Hair follicle dermal papilla cell (primary cell): ENCODE measurements around the gene FRG2. TPM values are rescaled to one million over a fixed set of nuclear protein-coding genes. Genes with fewer than 3 reads are reported as not detected.

Experiments
- small RNA-seq: library from RNA; depleted of rRNA; stranded (forward); fragments of <200 nt; gene quantifications from one replicate; pipeline ENCODE3, GENCODE V24; 2012
- total RNA-seq: library from RNA; depleted of rRNA; stranded (reverse); fragments of >200 nt; gene quantifications from 2 replicates; pipeline ENCODE4 v1.2.3, GENCODE V29; 2012

The FRG2 gene
- total RNA-seq = not detected in 2 replicates

DNA sequence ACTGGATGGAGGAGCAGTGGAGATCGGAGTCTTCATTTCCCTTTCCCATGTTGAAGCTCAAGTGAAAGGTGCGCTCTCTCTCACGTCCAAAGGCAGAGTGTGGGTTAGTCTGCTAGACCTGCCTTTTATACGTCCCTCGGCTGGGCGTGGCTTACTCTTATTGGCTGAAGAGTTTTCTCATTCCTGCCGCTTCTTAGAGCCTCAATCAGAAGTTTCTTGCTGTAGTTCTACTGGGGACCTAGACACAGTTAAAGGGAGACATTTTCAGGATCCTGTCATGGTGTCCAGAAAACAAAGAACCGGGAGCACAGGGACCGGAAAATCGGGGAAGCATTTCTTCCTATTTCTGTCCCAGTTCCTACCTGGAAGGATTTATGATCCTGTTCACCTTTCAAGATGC is at the start of gene FRG2:
Gene FRG2 (minus strand): TSS at position 101 of the 400 bp plus-strand sequence. CDS start 52 bp downstream, at position 49.

DNA sequence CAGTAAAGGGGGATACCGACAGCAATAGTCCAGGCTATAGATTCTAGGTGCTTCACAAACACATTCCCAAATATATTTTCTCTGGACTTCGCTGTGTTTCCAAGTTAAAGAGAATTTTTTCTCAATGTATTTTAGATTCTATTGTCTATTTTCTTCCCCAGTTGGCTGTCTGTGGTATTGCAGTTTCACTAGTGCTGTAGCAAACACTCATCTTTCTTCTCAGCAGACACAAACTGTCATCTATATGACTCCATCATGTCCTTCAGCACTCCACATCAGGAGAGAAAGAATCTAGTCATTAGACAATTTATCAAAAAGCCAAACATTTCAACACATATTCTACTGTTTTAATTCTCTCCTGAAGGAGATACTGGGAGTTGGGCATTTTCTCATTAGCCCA is 37.3 kb upstream of the FRG2 start, which contains the start of gene DBET:
Gene DBET (plus strand): TSS at position 161 of the 400 bp plus-strand sequence.

Small RNAs within 50 kb of the gene (small RNA-seq; reads per million reads assigned to genes)
- not detected for gene RNA5SP174
- gene RNA5SP175 = 5.5 reads per million, percentile 80 among the genes with 10 or more reads in this experiment

Other genes starting within 250 kb of the FRG2 start
- 15.3 and 22.6 TPM in 2 replicates for gene FRG1, start 86.4 kb downstream of the FRG2 start, total RNA-seq
- not detected in 2 replicates for gene DBET, start 37.2 kb upstream of the FRG2 start, total RNA-seq
- not detected in 2 replicates for gene DUX4, start 146.5 kb upstream of the FRG2 start, total RNA-seq